T-cell (primary cell): Measurements from ENCODE around the gene SRI. TPM values are rescaled to one million over a fixed set of nuclear protein-coding genes. Genes with fewer than 3 reads are reported as not detected.

Experiments used
- ATAC-seq, 4 experiments: fragments of 200-7000 bp in 3 of 4; fragments of 150-1000 bp in 1 of 4; cut with Tn5 transposase; replicated peaks in 1 of 4; 1 replicate in 3 of 4; 2 replicates in 1 of 4; pipeline ENCODE4 v1.10.0; 2021; ENCODE audit warnings: moderate library complexity in 3 of 4, mild to moderate bottlenecking in 2 of 4, moderate number of reproducible peaks in 1 of 4
- CTCF ChIA-PET, 2 donors: fragments of 300-600 bp; sonication (Branson Sonifier 250); formaldehyde crosslinking; loops; one replicate each; lab custom pipeline; 2022; ENCODE audit warnings: antibody characterized with exemption in 2 of 2; lab: Charles Lee
- POLR2A ChIA-PET, 2 donors: fragments of 300-600 bp; sonication (Branson Sonifier 250); formaldehyde crosslinking; loops; one replicate each; lab custom pipeline; 2022; ENCODE audit warnings: antibody characterized with exemption in 2 of 2; lab: Charles Lee
- DNase-seq, 35 experiments: peaks; one replicate each; pipeline versions ENCODE4 v3.0.0 to v3.0.0-alpha.2; 2013 to 2023
- H3K27ac ChIP-seq: one replicate; pipeline ENCODE4 v1.5.1; 2013; ENCODE audit warnings: low read length
- H3K27me3 ChIP-seq, 2 experiments: replicated peaks in 1 of 2; 1 replicate in 1 of 2; 2 replicates in 1 of 2; pipeline versions ENCODE4 v1.6.1 to v1.7.0; 2013; ENCODE audit warnings: low read length in 1 of 2, mixed read lengths in 1 of 2; ENCODE audit not compliant: control insufficient read depth in 2 of 2, insufficient read depth in 2 of 2; ENCODE audit errors: extremely low read depth in 1 of 2
- H3K36me3 ChIP-seq, 2 donors: 1 replicate in 1 of 2; 2 replicates in 1 of 2; pipeline versions ENCODE4 v1.6.1 to v1.7.0; 2013; ENCODE audit warnings: low read length in 1 of 2; ENCODE audit not compliant: control insufficient read depth in 2 of 2, insufficient read depth in 1 of 2; ENCODE audit errors: extremely low read depth in 1 of 2
- H3K4me1 ChIP-seq, 2 experiments: 1 replicate in 1 of 2; 2 replicates in 1 of 2; pipeline versions ENCODE4 v1.6.1 to v1.7.0; 2013; ENCODE audit warnings: low read length in 2 of 2, mixed read lengths in 1 of 2; ENCODE audit not compliant: insufficient read depth in 2 of 2, control insufficient read depth in 1 of 2; ENCODE audit errors: extremely low read depth in 1 of 2
- H3K4me3 ChIP-seq, 2 donors: 1 replicate in 1 of 2; 2 replicates in 1 of 2; pipeline versions ENCODE4 v1.5.1 to v1.7.0; 2013; ENCODE audit warnings: mild to moderate bottlenecking in 2 of 2, low read length in 1 of 2, moderate library complexity in 1 of 2; ENCODE audit not compliant: control insufficient read depth in 1 of 2; ENCODE audit errors: extremely low read depth in 1 of 2
- H3K9me3 ChIP-seq: 2 replicates; pipeline ENCODE4 v1.7.0; 2013
- H3K27ac Mint-ChIP-seq, 2 donors: one replicate each; pipeline ENCODE4 v1.8.0; 2020 to 2021; ENCODE audit warnings: mild to moderate bottlenecking in 2 of 2, mixed read lengths in 2 of 2
- H3K27me3 Mint-ChIP-seq, 2 donors: one replicate each; pipeline ENCODE4 v1.8.0; 2021 to 2022; ENCODE audit warnings: mixed read lengths in 2 of 2
- H3K36me3 Mint-ChIP-seq: one replicate; pipeline ENCODE4 v1.8.0; 2021; ENCODE audit warnings: mixed read lengths
- H3K4me1 Mint-ChIP-seq, 3 donors: one replicate each; pipeline ENCODE4 v1.8.0; 2020 to 2022; ENCODE audit warnings: mixed read lengths in 3 of 3, mild to moderate bottlenecking in 1 of 3
- H3K4me3 Mint-ChIP-seq, 3 donors: one replicate each; pipeline ENCODE4 v1.8.0; 2020 to 2022; ENCODE audit warnings: mild to moderate bottlenecking in 3 of 3, mixed read lengths in 3 of 3, moderate library complexity in 3 of 3
- H3K9me3 Mint-ChIP-seq, 3 donors: one replicate each; pipeline ENCODE4 v1.8.0; 2020 to 2022; ENCODE audit warnings: mixed read lengths in 3 of 3
- WGBS: methylation state at CpG from one replicate; pipeline ENCODE4 v1.1.5; 2013; ENCODE audit warnings: missing lambda C conversion rate; ENCODE audit not compliant: insufficient coverage; 5-methylcytosine and 5-hydroxymethylcytosine counted together
- total RNA-seq, 35 experiments: library from RNA in 6 of 35; stranded (reverse) in 6 of 35; fragments of 120-200 nt in 1 of 35; gene quantifications; one replicate each; pipeline versions ENCODE4 v1.2.1 to v1.2.4 and lab custom pipeline; 2013 to 2026

SRI gene
- total RNA-seq, 5 donors from 2014 or later (not counting 1 experiment from before 2014, with no cell fraction given): 58.0 to 67.9 (median 62.8) TPM

DNA sequence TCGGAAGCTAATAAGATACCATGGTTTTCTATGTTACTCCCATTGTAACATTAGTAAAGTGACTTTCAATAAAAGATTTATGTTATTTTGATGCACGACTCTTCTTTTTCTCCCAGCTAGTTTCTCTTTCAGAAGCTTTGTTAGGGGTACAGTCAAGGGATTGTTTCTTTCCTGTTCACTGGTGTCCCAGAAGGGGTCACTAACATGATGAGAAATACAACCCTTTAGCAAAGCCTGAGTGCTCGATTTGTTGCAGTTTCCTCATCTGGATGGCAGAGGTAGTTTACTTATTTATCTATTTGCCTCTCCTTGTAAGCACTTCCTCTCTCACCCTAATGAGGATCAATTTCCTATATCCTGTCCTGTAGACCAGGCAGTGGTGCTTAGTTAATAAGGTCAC is 17.0 kb downstream of the SRI start:
- peaks cover 6 to 37% of the 10 kb centered on the region in 2 donors for H3K36me3 ChIP-seq
- Mint-ChIP-seq H3K9me3 (no peaks in the 10 kb centered on the region), H3K4me1 (peaks cover 0 to 5% (median 0%) of the 10 kb centered on the region in 3 donors), H3K27ac (no peak overlapping the region), H3K4me3 (no peak overlapping the region), H3K27me3 (no peaks in the 10 kb centered on the region), H3K36me3 (peaks cover 45% of the 10 kb centered on the region)
- no peak overlapping the region for H3K27ac ChIP-seq
- no CpG with 5 or more reads among the region's 3 CpGs for WGBS
- H3K4me3 ChIP-seq: no peak overlapping the region
- ChIA-PET CTCF (interaction anchor here (0.7 to 1.0 kb wide), 2 partner anchors 9 to 10 kb away, joined by 3 read pairs; no protein-coding TSS in a partner anchor), POLR2A (interaction anchor here in 1 of 2 donors (0.7 kb wide), 1 partner anchor 1039 kb away, joined by 3 read pairs; no protein-coding TSS in a partner anchor)
- no peak for DNase-seq
- H3K4me1 ChIP-seq: no peaks in the 10 kb centered on the region
- no peak for ATAC-seq
- H3K9me3 ChIP-seq: no peaks in the 10 kb centered on the region
- no peaks in the 10 kb centered on the region for H3K27me3 ChIP-seq

DNA sequence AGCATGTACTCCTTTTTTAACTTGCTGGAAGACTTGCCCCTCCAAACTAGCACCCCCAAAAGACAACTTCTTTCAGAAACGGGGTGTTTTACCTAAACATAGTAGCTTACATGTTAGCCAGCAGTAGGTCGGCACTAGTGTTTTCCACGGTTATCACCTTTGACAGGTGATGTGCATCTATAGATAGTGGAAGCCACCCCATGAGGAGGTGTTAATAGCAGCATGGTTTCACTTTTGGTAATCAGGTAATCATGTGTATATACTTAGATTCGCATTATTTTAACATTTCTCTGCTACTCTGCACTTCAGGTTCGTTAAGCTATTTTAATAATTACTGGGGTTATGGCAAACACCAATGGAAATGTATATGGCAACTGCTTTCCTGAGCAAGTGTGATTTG is 17.6 kb downstream of the SRI start:
- Histone ChIP-seq H3K4me1 (no peaks in the 10 kb centered on the region), H3K36me3 (peaks cover 3 to 34% of the 10 kb centered on the region in 2 donors), H3K27ac (no peak overlapping the region), H3K4me3 (no peak overlapping the region), H3K27me3 (no peaks in the 10 kb centered on the region), H3K9me3 (no peaks in the 10 kb centered on the region)
- Mint-ChIP-seq H3K27ac (no peak overlapping the region), H3K36me3 (peaks cover 43% of the 10 kb centered on the region), H3K9me3 (no peaks in the 10 kb centered on the region), H3K4me3 (no peak overlapping the region), H3K27me3 (no peaks in the 10 kb centered on the region), H3K4me1 (peaks cover 0 to 5% (median 0%) of the 10 kb centered on the region in 3 donors)
- ChIA-PET POLR2A (no interaction called here), CTCF (interaction anchor here (0.7 to 1.0 kb wide), 2 partner anchors 10 kb away, joined by 3 read pairs; no protein-coding TSS in a partner anchor)
- ATAC-seq (no peak), DNase-seq (no peak)
- WGBS: no CpG with 5 or more reads among the region's 5 CpGs

DNA sequence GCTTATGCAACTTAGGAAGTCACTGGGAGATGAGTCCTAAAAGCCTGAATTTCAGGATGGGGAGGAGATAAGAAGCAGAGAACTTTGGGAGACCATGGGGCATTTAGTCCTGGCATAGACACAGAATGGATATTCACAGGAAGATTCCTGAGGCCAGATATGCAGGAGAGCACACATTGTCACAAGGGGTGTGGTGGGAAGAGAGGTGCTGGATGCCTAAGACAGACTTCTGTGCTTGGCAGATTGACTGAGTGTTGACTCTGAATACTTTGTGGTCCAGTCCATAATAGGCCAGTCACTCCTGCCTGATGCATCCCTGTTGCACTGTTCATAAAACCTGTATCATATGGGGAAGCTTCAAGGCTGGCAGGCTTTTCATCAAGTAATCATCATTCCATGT is 18.5 kb downstream of the SRI start:
- Mint-ChIP-seq H3K27ac (no peak overlapping the region), H3K4me3 (no peak overlapping the region), H3K9me3 (no peaks in the 10 kb centered on the region), H3K36me3 (peaks cover 38% of the 10 kb centered on the region), H3K4me1 (peaks cover 0 to 5% (median 0%) of the 10 kb centered on the region in 3 donors), H3K27me3 (no peaks in the 10 kb centered on the region)
- Histone ChIP-seq H3K27ac (no peak overlapping the region), H3K9me3 (no peaks in the 10 kb centered on the region), H3K4me1 (no peaks in the 10 kb centered on the region), H3K4me3 (no peak overlapping the region), H3K27me3 (no peaks in the 10 kb centered on the region), H3K36me3 (peaks cover 3 to 25% of the 10 kb centered on the region in 2 donors)
- ATAC-seq (no peak), DNase-seq (no peak)
- POLR2A ChIA-PET: no interaction called here
- CTCF ChIA-PET: interaction anchor here in 1 of 2 donors (0.7 kb wide), 1 partner anchor 15 kb away, joined by 3 read pairs; no protein-coding TSS in a partner anchor

DNA sequence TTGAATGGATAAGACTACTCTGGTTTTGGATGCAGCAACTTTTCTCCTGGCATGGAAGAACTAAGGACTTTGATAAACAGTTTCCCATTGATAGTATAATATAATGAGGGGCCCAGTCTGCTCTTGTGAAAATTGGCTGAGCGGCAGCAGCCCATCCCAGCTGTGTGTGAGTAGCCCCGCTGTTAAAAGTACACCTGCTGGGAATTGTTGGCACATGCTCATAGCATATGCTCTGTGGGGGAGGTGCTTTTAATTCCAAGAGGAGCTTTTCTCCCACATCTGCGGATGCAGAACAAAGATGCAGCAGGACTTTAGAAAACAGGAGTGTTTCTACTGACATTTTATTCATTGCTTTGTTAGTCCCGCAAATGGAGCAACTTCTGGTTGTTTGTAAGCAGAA is 19.0 kb downstream of the SRI start:
- Histone ChIP-seq H3K36me3 (peaks cover 3 to 20% of the 10 kb centered on the region in 2 donors), H3K4me3 (no peak overlapping the region), H3K27ac (no peak overlapping the region), H3K27me3 (no peaks in the 10 kb centered on the region), H3K9me3 (no peaks in the 10 kb centered on the region), H3K4me1 (no peaks in the 10 kb centered on the region)
- DNase-seq: no peak
- no peak for ATAC-seq
- H3K4me1 Mint-ChIP-seq: peaks cover 0 to 5% (median 0%) of the 10 kb centered on the region in 3 donors
- H3K4me3 Mint-ChIP-seq: no peak overlapping the region
- H3K36me3 Mint-ChIP-seq: peaks cover 33% of the 10 kb centered on the region
- ChIA-PET CTCF (interaction anchor here in 1 of 2 donors (0.7 kb wide), 1 partner anchor 15 kb away, joined by 3 read pairs; no protein-coding TSS in a partner anchor), POLR2A (no interaction called here)
- H3K27ac Mint-ChIP-seq: no peak overlapping the region
- H3K9me3 Mint-ChIP-seq: no peaks in the 10 kb centered on the region
- 83% methylated on average over 1 of the region's 4 CpGs for WGBS
- no peaks in the 10 kb centered on the region for H3K27me3 Mint-ChIP-seq

DNA sequence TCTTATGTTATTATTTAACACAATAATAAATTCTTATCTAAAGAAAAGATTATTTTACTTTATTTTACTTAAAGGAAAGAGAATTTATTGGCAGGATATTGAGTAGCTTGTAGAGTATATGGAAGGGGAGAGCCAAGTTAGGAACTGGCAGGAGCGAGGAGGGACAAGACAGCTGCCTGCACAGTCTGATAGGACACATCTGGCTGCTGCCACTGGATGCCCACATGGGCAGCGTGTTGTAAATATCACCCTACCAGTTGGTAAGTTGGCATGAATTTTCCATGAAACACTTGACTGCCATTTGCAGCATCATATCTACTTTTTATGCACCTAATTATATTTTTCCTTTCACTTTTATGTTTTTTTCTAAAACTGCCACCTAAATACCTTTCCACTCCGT is 19.6 kb downstream of the SRI start:
- POLR2A ChIA-PET: no interaction called here

DNA sequence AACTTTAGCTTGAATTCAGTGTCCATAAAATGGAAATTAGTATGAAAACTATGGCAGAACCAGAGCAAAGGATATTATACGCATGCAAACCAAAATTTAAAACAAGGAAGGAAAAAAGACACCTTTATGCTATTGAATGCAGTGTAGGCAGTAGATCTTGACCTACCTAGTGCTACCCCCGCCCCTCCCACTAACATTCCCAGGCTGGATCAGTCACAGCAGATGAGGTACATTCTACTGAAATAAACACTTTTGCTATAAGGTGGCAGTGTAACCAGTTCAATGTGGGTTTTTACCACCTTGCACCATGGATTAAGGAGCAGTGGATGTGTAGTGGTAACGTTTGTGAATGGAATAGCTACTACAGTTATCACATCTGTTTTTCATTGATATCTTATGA is 27.9 kb downstream of the SRI start:
- H3K4me1 Mint-ChIP-seq: no peaks in the 10 kb centered on the region
- CTCF ChIA-PET: no interaction called here

More for the DNA sequence above, 19.6 kb downstream of the SRI start:
- Histone ChIP-seq H3K27ac (no peak overlapping the region), H3K4me3 (no peak overlapping the region), H3K27me3 (no peaks in the 10 kb centered on the region), H3K9me3 (no peaks in the 10 kb centered on the region), H3K4me1 (no peaks in the 10 kb centered on the region), H3K36me3 (peaks cover 3 to 17% of the 10 kb centered on the region in 2 donors)
- no peak for ATAC-seq
- no CpG with 5 or more reads among the region's 3 CpGs for WGBS
- CTCF ChIA-PET: no interaction called here
- Mint-ChIP-seq H3K27me3 (no peaks in the 10 kb centered on the region), H3K4me3 (no peak overlapping the region), H3K27ac (no peak overlapping the region), H3K9me3 (no peaks in the 10 kb centered on the region), H3K4me1 (peaks cover 0 to 5% (median 0%) of the 10 kb centered on the region in 3 donors), H3K36me3 (peaks cover 27% of the 10 kb centered on the region)
- DNase-seq: no peak

More for the DNA sequence above, 27.9 kb downstream of the SRI start:
- DNase-seq (no peak), ATAC-seq (no peak)
- Histone ChIP-seq H3K4me3 (no peak overlapping the region), H3K36me3 (peaks cover 0 to 4% of the 10 kb centered on the region in 2 donors), H3K27ac (no peak overlapping the region), H3K4me1 (no peaks in the 10 kb centered on the region), H3K9me3 (no peaks in the 10 kb centered on the region), H3K27me3 (no peaks in the 10 kb centered on the region)
- POLR2A ChIA-PET: no interaction called here
- Mint-ChIP-seq H3K27me3 (no peaks in the 10 kb centered on the region), H3K36me3 (peaks cover 6% of the 10 kb centered on the region), H3K4me3 (no peak overlapping the region), H3K9me3 (no peaks in the 10 kb centered on the region), H3K27ac (no peak overlapping the region)
- WGBS: no CpG with 5 or more reads among the region's 3 CpGs
